Measurements from ENCODE around the gene ATG7.

- TF ChIP-seq CTCF (IDR thresholded peaks at IDR 0.05; ENCODE audit: low read depth, low read length) (no peak), POLR2A (IDR thresholded peaks at IDR 0.05; ENCODE audit: extremely low read depth, insufficient read length) (no peak), MAX (IDR thresholded peaks at IDR 0.05; ENCODE audit: low read depth, low read length) (no peak)
These were observed 35.7 kb downstream of the ATG7 start for GRCh38 chr3:11307830-11308432.

All from NB4 (cell line).